NCI-H2196 treated with DMSO at 0.1 percent for 48 hours (cell line): Measurements from ENCODE around the gene ATF7IP.

Experiments
- DNase-seq: peaks from one replicate; lab custom pipeline; 2025; ENCODE audit not compliant: unreplicated experiment; lab: John Stamatoyannopoulos, UW

ATF7IP gene

GRCh38 chr12:14473707-14474287 lies 108.3 kb downstream of the ATF7IP start:
- no peak for DNase-seq

GRCh38 chr12:14479004-14479403 lies 113.5 kb downstream of the ATF7IP start:
- no peak for DNase-seq

DNA sequence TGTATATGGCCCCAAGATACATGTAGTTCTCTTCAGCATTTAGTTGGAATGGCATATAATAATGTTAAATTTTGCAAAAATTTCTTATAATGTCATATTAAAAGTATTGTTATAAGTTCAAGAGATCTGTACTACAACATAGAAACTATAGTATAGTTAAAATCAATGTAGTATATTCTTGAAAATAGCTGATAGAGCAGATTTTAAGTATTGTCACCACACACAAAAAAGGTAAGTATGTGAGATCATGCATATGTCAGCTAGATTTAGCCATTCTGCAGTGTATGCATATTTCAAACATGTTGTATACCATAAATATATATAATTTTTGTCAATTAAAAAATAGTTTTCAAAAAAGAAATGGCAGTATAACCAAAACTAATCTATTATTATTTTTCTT lies 115.7 kb downstream of the ATF7IP start:
- DNase-seq: no peak

- DNase-seq: no peak
Measured at GRCh38 chr12:14482361-14482760, 116.9 kb downstream of the ATF7IP start.

- no peak for DNase-seq
Measured at GRCh38 chr12:14482886-14483285, 117.4 kb downstream of the ATF7IP start.

DNA sequence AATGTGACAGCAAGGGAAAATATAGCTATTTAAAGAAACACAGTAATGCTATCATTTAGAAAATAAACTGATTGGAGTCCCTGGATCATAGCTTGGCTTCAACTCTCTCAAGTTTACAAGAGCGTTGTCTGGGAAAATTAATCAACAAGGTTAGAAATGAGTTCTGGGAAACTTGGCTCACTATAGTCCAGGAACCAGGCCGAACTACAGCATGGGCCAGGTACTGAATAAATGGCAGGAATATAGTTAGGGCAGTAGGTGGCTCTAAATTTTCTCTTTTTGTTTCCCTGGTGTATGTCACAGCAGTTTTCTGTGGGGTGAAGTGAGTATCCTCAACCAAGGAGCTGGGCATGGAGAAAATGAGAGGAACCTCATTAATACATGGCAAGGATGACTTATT lies 129.8 kb downstream of the ATF7IP start:
- no peak for DNase-seq

GRCh38 chr12:14505626-14506596 lies 140.4 kb downstream of the ATF7IP start:
- DNase-seq: no peak

DNA sequence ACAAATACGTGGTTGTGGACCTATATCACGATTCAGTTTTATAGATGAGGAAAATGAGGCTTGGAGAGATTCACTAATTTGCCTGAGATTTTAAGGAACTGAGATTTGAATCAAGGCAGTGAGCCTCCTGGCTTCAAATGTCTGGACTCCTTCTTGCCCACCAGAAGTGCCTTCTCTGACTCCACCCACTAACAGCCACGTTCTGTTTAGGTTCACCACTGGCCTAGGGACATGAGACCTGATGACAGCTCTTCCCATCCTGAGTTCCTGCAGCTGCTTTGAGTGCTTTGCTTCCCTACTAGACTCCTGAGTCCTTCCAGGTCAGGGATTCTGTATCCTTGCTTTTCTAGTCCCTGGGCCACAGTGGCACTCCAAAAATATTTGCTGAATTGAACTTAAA lies 145.1 kb downstream of the ATF7IP start:
- no peak for DNase-seq

DNA sequence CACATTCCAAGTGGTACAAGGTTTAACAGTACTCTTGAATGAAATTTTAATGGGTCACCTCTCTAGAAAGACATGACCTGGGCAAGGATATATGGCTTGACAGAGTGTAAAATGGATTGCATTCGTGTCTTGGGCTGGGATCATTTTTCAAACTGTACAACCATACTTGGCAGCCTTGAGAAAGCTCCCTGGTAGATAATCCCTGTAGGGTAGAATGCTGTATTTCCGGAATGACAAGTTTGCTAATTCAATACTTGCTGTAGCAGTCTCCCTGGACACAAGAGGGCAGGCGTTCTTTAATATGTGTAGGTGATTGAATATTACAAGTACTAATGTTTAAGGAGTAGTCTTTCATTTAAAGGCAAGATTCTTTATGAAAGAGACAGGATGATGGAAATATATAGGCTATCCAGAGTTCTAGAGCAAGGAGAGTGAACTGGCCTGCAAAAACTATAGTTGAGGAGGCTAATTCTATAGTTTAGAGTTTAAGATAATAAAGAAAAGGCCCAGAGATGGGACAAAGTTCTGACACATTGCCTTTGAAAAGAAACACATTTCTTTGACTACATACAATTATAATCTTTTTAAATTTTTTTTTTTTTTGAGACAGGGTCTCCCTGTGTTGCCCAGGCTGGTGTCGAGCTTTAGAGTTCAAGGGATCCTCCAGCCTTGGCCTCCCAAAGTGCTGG lies 148.8 kb downstream of the ATF7IP start:
- peak; percentile 5 for DNase-seq

DNA sequence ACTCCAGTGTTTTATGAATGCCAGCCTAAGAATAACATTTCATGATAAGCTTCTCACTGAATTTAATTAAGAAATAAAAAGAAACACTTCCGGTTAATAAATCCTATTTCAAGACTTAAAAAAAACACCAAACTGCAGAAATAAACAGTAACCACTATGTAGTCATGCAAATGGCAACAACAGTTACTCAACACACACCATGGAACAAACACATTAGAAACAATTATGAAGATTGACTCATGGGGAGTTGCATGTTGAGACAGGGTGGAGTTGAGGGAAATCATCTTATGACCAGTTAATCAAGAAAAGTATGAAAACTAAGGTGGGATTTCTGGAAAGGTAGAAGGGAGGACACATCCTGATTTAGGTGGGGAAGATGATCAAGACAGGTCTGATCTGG lies 149.5 kb downstream of the ATF7IP start:
- no peak for DNase-seq

DNA sequence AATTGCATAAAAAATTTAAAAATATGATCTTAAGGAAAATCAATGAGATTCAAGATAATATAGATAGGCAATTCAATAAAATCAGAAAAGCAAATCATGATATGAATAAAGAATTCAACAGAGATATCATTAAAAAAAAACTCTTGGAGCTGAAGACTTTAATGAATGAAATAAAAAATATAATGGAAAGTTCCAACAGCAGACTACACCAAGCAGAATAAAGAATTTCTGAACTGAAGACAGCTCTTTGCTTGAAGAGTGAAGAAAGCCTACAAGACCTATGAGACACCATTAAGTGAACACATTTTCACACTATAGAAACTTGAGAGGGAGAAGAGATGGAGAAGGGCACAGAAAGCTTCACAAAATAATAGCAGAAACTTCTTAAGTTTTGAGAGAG lies 156.3 kb downstream of the ATF7IP start:
- DNase-seq: no peak

DNA sequence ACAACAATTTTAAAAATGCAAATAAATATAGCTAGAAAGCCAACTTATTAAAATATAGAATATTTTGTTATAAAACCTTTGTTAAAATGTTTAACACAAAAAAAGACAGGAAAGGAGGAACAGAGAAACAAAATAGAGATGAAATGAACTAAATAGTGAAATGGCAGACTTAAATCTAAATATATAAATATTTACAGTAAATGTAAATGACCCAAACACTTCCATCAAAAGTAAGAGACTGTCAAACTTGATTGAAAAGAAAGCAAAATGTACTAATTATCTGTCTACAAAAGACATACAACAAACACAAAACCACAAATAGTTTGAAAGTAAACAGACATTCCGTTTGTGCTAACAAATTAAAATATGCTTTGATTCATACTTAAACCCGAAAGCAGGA lies 160.5 kb downstream of the ATF7IP start:
- DNase-seq: no peak

DNA sequence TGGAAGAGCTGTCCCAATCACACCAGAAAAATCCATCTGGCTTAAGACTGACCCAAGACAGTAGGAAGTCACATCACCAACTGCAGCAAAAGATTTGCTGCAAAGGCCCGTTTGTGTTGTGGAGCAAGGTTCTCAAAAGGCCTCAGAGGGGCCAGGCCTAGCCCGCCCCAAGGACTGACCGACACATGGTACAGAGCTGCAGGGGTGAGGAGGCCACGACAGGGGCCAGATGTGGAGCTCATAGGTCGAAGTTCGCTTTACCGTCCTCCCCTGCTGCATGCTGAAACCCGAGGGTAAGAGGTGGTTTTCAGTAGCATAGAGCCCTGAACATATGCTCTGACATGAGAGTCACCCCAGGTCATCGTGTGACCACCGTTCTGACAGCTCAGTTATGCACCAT lies 166.7 kb downstream of the ATF7IP start:
- no peak for DNase-seq

DNA sequence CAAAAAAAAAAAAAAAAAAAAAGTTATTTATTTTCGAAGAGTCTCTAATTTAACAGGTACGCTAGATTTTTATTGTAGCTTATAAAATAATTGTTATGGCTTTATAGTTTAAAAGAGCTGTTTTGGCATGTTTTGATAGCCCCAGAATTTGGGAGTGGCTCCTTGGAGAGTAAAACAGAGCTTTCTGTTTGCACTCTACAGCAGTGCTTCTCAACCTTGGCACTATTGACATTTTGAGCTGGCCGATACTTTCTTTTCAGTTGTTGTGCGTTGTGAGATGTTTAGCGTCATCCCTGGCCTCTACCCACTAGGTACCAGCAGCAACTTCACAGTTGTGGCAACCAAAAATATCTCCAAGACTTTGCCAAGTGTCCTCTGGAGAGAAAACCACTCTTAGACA lies 171.6 kb downstream of the ATF7IP start:
- DNase-seq: no peak

GRCh38 chr12:14540801-14541462 lies 175.4 kb downstream of the ATF7IP start:
- no peak for DNase-seq

DNA sequence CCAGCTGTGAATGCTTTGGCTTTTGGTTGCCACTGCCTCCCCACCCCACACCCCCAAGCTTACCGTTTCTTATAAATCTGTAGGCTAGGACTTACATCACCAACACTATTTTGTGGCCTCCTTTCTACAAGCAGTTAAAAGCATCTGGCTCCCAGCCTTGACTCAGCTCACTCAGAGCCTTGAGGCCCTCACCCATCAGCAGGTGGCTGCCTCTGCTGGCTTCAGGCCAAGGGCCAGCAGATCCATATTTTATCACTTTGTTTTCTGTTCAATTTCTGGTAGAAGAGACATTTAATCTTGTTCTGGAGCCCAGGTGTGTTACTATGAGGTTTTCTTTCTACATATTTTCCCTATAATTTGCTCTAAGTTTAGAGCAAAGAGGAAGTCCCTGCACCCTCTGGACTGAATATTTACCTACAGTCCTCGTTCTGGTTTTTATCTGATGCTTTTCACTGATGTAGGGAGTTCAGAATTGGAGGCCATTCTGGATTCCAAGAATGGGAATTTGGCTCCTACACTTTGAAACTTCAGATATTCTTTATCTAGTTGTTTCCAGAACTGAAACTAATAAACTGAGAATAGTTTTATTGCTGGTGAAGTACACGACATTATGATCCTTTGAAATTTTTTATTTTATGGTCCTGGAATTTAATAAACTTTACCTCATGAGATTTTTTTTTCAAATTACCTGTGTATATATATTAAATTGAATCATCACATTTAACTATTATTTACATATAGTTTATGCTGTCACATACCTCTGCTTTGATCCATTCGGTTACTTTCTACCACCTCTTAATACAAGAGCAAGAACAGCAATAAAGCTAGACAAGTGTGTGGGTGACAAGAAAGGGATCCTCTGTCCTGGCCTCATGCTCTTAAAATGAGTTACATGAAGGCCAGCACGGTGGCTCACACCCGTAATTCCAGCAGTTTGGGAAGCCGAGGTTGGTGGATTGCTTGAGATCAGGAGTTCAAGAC lies 180.0 kb downstream of the ATF7IP start:
- DNase-seq: no peak

DNA sequence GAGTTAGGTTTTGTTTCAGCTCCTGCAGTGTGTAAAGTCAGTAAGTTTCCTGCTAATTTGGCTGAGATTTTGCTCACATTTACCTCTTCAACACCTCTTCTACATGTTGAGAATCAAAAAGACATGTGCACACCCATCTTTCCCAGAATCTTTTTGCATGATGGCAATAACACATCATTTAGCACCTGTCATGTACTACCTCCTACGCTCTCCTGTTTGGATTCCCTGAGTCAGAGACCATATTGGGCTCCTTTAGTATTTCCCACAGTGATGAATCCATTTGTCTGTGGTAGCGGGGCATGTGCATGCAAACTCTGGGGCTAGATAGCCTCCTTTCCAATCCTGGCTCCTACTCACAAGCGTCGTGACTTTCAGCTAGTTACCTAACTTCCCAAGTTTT lies 182.1 kb downstream of the ATF7IP start:
- DNase-seq: no peak

DNA sequence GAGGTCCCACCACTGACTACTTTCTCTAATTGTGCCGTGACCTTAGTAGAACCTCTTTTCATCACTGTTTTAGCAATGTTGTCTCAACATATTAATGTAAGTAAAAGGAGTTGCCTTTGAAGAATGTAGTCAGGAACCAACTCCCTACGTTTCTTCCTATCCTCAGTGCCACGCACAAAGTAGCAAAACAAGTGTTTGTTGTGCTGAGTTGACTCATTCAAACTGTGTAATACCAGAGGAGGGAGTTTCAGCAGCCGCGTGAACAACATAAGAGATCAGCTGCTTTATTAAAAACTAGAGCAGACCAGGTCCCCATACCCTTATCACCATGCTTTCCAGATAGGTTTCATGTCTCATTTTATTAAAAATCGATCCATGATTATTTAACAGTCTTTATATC lies 183.1 kb downstream of the ATF7IP start:
- no peak for DNase-seq
